Neural cell (in vitro differentiated cells): ENCODE data around the gene RPL15. TPM values are rescaled to one million over a fixed set of nuclear protein-coding genes. Genes with fewer than 3 reads are reported as not detected.

Source experiments
- H2AFZ ChIP-seq: fragments of 200-600, 300-800 bp; sonication (generic), shearing (Covaris generic); 2 replicates; pipeline ENCODE4 v1.6.0; 2014; ENCODE audit warnings: low read depth, mild to moderate bottlenecking, antibody characterized with exemption, low read length, moderate library complexity
- H3F3A ChIP-seq: fragments of 200-600 bp; shearing (Covaris generic); 2 replicates; pipeline ENCODE4 v1.6.1; 2016; ENCODE audit warnings: mild to moderate bottlenecking, moderate library complexity, mixed read lengths, antibody characterized with exemption, low read length; ENCODE audit not compliant: insufficient read depth, poor library complexity, severe bottlenecking
- H3K27ac ChIP-seq: fragments of 200-600, 300-800 bp; sonication (generic), shearing (Covaris generic); 2 replicates; pipeline ENCODE4 v1.5.1; 2014; ENCODE audit warnings: mild to moderate bottlenecking, low read length, moderate library complexity
- H3K27me3 ChIP-seq: fragments of 300-800, 200-600 bp; sonication (generic), shearing (Covaris generic); 2 replicates; pipeline ENCODE4 v1.6.0; 2014; ENCODE audit warnings: mild to moderate bottlenecking, low read depth, low read length, moderate library complexity; ENCODE audit not compliant: insufficient read depth
- H3K36me3 ChIP-seq: fragments of 300-800, 200-600 bp; sonication (generic), shearing (Covaris generic); 2 replicates; pipeline ENCODE4 v1.5.1; 2014; ENCODE audit warnings: mild to moderate bottlenecking, antibody characterized with exemption, low read length, moderate library complexity; ENCODE audit not compliant: insufficient read depth
- H3K4me2 ChIP-seq: fragments of 300-800, 200-600 bp; sonication (generic), shearing (Covaris generic); 2 replicates; pipeline ENCODE4 v1.6.0; 2014; ENCODE audit warnings: mild to moderate bottlenecking, low read length
- H3K4me3 ChIP-seq: fragments of 300-800, 200-600 bp; sonication (generic), shearing (Covaris generic); 2 replicates; pipeline ENCODE4 v1.5.1; 2014; ENCODE audit warnings: mild to moderate bottlenecking, low read length, moderate library complexity
- H3K79me2 ChIP-seq: fragments of 200-600 bp; shearing (Covaris generic); replicated peaks from 2 replicates; pipeline ENCODE4 v1.6.0; 2014; ENCODE audit warnings: mild to moderate bottlenecking, low read length, moderate library complexity; ENCODE audit not compliant: insufficient read depth
- H3K9ac ChIP-seq: fragments of 300-800, 200-600 bp; sonication (generic), shearing (Covaris generic); 2 replicates; pipeline ENCODE4 v1.6.1; 2016; ENCODE audit warnings: mild to moderate bottlenecking, low read length, mixed read lengths
- H3K9me2 ChIP-seq: fragments of 200-600 bp; shearing (Covaris generic); 2 replicates; pipeline ENCODE4 v1.6.1; 2016; ENCODE audit warnings: mild to moderate bottlenecking, low read length, mixed read lengths; ENCODE audit not compliant: insufficient read depth
- H3K9me3 ChIP-seq: fragments of 200-600, 300-800 bp; sonication (generic), shearing (Covaris generic); 2 replicates; pipeline ENCODE4 v1.6.1; 2016; ENCODE audit warnings: mild to moderate bottlenecking, mixed run types, low read length, moderate library complexity, mixed read lengths
- H4K20me1 ChIP-seq: fragments of 200-600 bp; shearing (Covaris generic); 2 replicates; pipeline ENCODE4 v1.6.1; 2016; ENCODE audit warnings: mild to moderate bottlenecking, mixed run types; ENCODE audit not compliant: insufficient read depth
- CTCF ChIP-seq: fragments of 450-650 bp; IDR thresholded peaks from 2 replicates; pipeline ENCODE4 v1.5.1; 2014; ENCODE audit warnings: antibody characterized with exemption, mild to moderate bottlenecking, moderate library complexity; ENCODE audit not compliant: poor library complexity, severe bottlenecking
- EP300 ChIP-seq: fragments of 450-650 bp; conservative IDR thresholded peaks from 2 replicates; pipeline ENCODE4 v1.6.1; 2014; ENCODE audit warnings: antibody characterized with exemption, mild to moderate bottlenecking, moderate library complexity; ENCODE audit not compliant: poor library complexity, severe bottlenecking
- EZH2 ChIP-seq: fragments of 200-600, 300-800 bp; shearing (Covaris generic), sonication (generic); IDR thresholded peaks from 2 replicates; pipeline ENCODE4 v1.6.1; 2014; ENCODE audit warnings: antibody characterized with exemption, low read length, borderline replicate concordance, mild to moderate bottlenecking; ENCODE audit not compliant: insufficient read depth, poor library complexity, severe bottlenecking
- MXI1 ChIP-seq: fragments of 450-650 bp; conservative IDR thresholded peaks from 2 replicates; pipeline ENCODE4 v1.6.1; 2014; ENCODE audit warnings: antibody characterized with exemption, mild to moderate bottlenecking; ENCODE audit not compliant: poor library complexity, severe bottlenecking
- POLR2AphosphoS5 ChIP-seq: IDR thresholded peaks from 2 replicates; pipeline ENCODE4 v1.6.1; 2012
- RAD21 ChIP-seq: fragments of 450-650 bp; conservative IDR thresholded peaks from 2 replicates; pipeline ENCODE4 v1.6.1; 2014; ENCODE audit warnings: antibody characterized with exemption, mild to moderate bottlenecking, moderate library complexity
- REST ChIP-seq: IDR thresholded peaks from 2 replicates; pipeline ENCODE4 v1.6.1; 2012; ENCODE audit warnings: borderline replicate concordance
- SMC3 ChIP-seq: fragments of 450-650 bp; conservative IDR thresholded peaks from 2 replicates; pipeline ENCODE4 v1.6.1; 2014; ENCODE audit warnings: antibody characterized with exemption, mild to moderate bottlenecking, moderate library complexity; ENCODE audit not compliant: poor library complexity
- TAF1 ChIP-seq: IDR thresholded peaks from 2 replicates; pipeline ENCODE4 v1.6.1; 2012; ENCODE audit warnings: low read depth
- polyA plus RNA-seq: library from polyadenylated mRNA; depleted of rRNA; stranded (reverse); fragments of >200 nt; gene quantifications from 2 replicates; pipeline ENCODE4 v1.2.3, GENCODE V29; 2014

RPL15 gene
- polyA plus RNA-seq, 1 donor from 2014 or later = 3,247 TPM

- Histone ChIP-seq H3K9me3 (no peaks in the 10 kb centered on the region), H3K79me2 (peaks cover 35% of the 10 kb centered on the region), H4K20me1 (no peaks in the 10 kb centered on the region), H3K9me2 (no peaks in the 10 kb centered on the region), H3K4me2 (no peak overlapping the region), H3K27ac (peak overlapping the region; percentile 62), H3K9ac (peak overlapping the region; percentile 90), H3F3A (peaks cover 10% of the 10 kb centered on the region), H3K27me3 (no peaks in the 10 kb centered on the region), H2AFZ (no peak overlapping the region), H3K4me3 (peak overlapping the region; percentile 71), H3K36me3 (no peaks in the 10 kb centered on the region)
- TF ChIP-seq REST (no peak), EP300 (peak; percentile 93)
Observed at GRCh38 chr3:23945663-23945912, 28.7 kb downstream of the RPL15 start.

- Histone ChIP-seq H3K36me3 (no peaks in the 10 kb centered on the region), H4K20me1 (no peaks in the 10 kb centered on the region), H2AFZ (peak overlapping the region; percentile 83)
Observed at GRCh38 chr3:23945913-23946687, 29.2 kb downstream of the RPL15 start.

More at GRCh38 chr3:23945913-23946687, 29.2 kb downstream of the RPL15 start:
- Histone ChIP-seq H3K79me2 (peaks cover 38% of the 10 kb centered on the region), H3K27me3 (no peaks in the 10 kb centered on the region), H3K27ac (peak overlapping the region; percentile 87), H3K4me2 (peak overlapping the region; percentile 94), H3K9me3 (no peaks in the 10 kb centered on the region), H3K4me3 (peak overlapping the region; percentile 96), H3K9ac (peak overlapping the region; percentile 93), H3F3A (peaks cover 10% of the 10 kb centered on the region), H3K9me2 (no peaks in the 10 kb centered on the region)
- peak; percentile 75 for TF ChIP-seq POLR2AphosphoS5
- no peak for TF ChIP-seq EZH2
- peak; percentile 48 for TF ChIP-seq CTCF
- TF ChIP-seq SMC3 = peak; percentile 58
- peak; percentile 93 for TF ChIP-seq MXI1
- peak; percentile 59 for TF ChIP-seq RAD21
- no peak for TF ChIP-seq REST
- TF ChIP-seq EP300 = peak; percentile 79
- TF ChIP-seq TAF1 = peak; percentile 62
